Dedifferentiated amniotic fluid mesenchymal stem cell (primary cell): ENCODE measurements around the gene RMRP.
"Not testable (repeated sequence)": the region's sequence is repeated elsewhere in the genome, so short reads cannot be mapped to it uniquely, and the experiment has no call there.

Source experiments
- DNase-seq: peaks from one replicate; pipeline ENCODE4 v3.0.0-alpha.2; 2016; ENCODE audit errors: extremely low spot score

The RMRP gene

GRCh38 chr9:35641478-35641877, 16.3 kb downstream of the RMRP start:
- not testable (repeated sequence) for DNase-seq

GRCh38 chr9:35640431-35640830, 17.4 kb downstream of the RMRP start:
- DNase-seq, result not testable (repeated sequence)

- DNase-seq, result no peak
These were observed 18.2 kb downstream of the RMRP start for GRCh38 chr9:35639631-35640030.

- DNase-seq, result not testable (repeated sequence)
These were observed 18.6 kb downstream of the RMRP start for GRCh38 chr9:35639225-35639624.

- not testable (repeated sequence) for DNase-seq
These were observed 19.1 kb downstream of the RMRP start for GRCh38 chr9:35638751-35639150.

GRCh38 chr9:35637427-35637955, 20.3 kb downstream of the RMRP start:
- not testable (repeated sequence) for DNase-seq

- DNase-seq, result not testable (repeated sequence)
These were observed 21.0 kb downstream of the RMRP start for GRCh38 chr9:35636877-35637246.

- DNase-seq, result no peak
These were observed 21.5 kb downstream of the RMRP start for GRCh38 chr9:35636135-35636876.

- no peak for DNase-seq
These were observed 22.1 kb downstream of the RMRP start for GRCh38 chr9:35635730-35636129.

- DNase-seq, result no peak
These were observed 28.2 kb downstream of the RMRP start for GRCh38 chr9:35629597-35629996.

GRCh38 chr9:35628389-35628991, 29.3 kb downstream of the RMRP start:
- DNase-seq, result no peak

- DNase-seq, result no peak
These were observed 30.2 kb downstream of the RMRP start for GRCh38 chr9:35627575-35627974.

GRCh38 chr9:35619800-35620158, 38.0 kb downstream of the RMRP start:
- no peak for DNase-seq

- DNase-seq, result no peak
These were observed 38.7 kb downstream of the RMRP start for GRCh38 chr9:35618854-35619799.

GRCh38 chr9:35618325-35618727, 39.5 kb downstream of the RMRP start, which contains the start of gene CD72:
Gene CD72, minus strand, starts transcription at chr9:35618413. Its CDS starts 110 bp downstream, at chr9:35618303.
- DNase-seq, result no peak

GRCh38 chr9:35617548-35617947, 40.3 kb downstream of the RMRP start:
- DNase-seq, result no peak

- DNase-seq, result peak; percentile 31
These were observed 40.9 kb downstream of the RMRP start for GRCh38 chr9:35616681-35617459.

GRCh38 chr9:35615981-35616680, 41.7 kb downstream of the RMRP start:
- DNase-seq, result no peak

- no peak for DNase-seq
These were observed 45.0 kb downstream of the RMRP start for GRCh38 chr9:35612843-35613242.

- DNase-seq, result not testable (repeated sequence)
These were observed 45.8 kb downstream of the RMRP start for GRCh38 chr9:35612066-35612465.
